CD4-positive, alpha-beta T cell treated with Interleukin-2 at 100 ng/mL for 4 hours (primary cell): ENCODE data around the gene BSCL2.
A peak's percentile ranks its signal among the peaks of the same experiment; 100 is the strongest.
"Not testable (repeated sequence)": the region's sequence is repeated elsewhere in the genome, so short reads cannot be mapped to it uniquely, and the experiment has no call there.

ENCODE experiments used
- DNase-seq: peaks from one replicate; pipeline ENCODE4 v3.0.0-alpha.2; 2020; ENCODE audit warnings: low spot score

BSCL2 gene

DNA sequence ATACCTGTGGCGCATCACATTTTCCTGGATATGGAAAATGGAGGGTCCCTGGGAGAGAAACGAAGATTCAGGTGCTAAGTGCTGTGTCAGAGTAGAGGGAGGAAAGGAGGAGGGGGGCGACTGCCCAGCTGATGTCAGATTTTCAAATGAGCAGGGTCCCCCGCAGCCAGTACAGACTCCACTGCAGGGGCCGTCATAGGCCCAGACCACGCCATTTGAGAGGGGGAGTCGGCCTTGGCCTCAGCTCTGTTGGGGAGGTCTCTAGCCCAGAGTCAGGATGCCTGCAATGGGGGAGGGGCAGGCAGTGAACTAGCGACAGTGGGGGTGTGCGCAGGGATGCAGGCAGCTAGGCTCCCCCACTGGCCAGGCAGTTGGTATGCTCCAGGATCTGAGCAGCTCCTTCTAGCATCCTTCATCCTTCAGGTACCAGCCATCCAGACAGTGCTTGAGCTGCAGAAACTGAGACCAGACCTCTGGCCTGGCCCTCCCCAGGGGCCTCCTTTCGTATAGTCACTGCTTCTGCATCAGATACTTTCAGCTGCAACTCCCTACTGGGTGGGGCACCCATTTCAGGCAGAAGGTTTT lies at the start of gene BSCL2, which contains the start of gene GNG3:
BSCL2 (minus strand) TSS at position 148 of the 585 bp plus-strand sequence. CDS start 229 bp downstream, outside the sequence.
GNG3 (plus strand) TSS at position 400 of the 585 bp plus-strand sequence. CDS start 620 bp downstream, outside the sequence.
- DNase-seq = no peak

DNA sequence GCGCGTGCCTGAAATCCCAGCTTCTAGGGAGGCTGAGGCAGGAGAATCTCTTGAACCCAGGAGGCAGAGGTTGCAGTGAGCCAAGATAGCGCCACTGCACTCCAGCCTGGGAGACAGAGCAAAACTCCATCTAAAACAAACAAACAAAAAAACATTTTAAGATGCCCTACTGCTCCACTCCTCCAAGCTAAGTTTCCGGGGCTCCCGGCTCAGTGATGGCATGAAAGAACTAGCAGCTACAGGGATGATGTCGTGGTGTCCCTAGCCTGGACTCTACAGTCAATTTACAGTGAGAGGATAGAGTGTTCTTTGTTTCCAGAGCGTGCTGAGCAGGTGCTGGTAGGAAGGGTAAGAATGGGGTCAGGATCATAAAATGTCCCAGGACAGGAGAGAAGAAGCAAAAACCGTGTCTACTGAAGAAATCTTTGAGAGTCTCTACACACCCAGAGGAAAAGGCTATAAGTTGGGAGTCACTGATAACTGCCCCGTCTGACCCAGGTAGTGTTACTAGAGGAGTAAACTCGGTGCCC lies 47.9 kb upstream of the BSCL2 start:
- no peak for DNase-seq

DNA sequence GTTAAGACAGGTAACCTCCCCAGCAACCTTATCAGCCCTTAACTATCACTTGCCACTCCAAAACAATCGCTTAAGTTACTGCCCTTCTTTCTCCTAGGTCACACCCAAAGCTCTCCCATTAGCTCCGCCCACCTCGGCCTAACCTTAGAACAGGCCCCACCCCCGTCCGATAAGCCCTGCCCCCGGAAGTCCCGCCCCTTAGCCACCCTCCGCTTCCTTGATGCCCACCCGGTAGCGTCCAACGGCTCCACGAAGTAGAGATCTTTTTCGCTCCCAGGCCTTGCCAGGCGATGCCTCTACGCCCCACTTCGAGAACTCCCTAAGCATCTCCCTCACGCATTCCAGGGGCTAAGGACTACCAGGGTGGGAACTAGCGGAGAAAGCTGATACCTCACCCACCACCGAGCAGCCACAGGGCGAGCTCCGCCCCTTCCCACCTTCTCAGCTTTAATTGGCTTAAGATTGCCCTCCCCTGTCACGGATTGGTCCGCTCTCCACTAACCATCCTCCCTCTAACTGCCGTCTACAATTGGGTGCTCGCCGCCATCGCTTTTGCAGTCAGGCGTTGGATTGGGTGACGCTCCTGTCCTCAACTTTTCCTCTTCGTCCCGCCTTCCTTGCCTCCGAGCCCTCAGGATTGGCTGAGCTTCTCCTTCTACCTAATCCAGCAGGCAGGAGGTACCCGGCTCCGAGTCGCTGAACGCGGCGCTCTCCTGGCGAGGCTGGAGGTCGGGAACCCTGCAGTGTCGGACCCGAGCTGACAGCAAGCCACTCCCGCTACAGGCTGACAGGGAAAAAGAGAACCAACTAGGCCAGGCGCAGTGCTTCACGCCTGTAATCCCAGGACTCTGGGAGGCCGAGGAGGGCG lies 46.7 kb upstream of the BSCL2 start, which contains the start of gene ZBTB3:
ZBTB3 (minus strand) TSS at position 425 of the 868 bp plus-strand sequence. CDS start 496 bp downstream, outside the sequence.
- DNase-seq = peak; percentile 99

DNA sequence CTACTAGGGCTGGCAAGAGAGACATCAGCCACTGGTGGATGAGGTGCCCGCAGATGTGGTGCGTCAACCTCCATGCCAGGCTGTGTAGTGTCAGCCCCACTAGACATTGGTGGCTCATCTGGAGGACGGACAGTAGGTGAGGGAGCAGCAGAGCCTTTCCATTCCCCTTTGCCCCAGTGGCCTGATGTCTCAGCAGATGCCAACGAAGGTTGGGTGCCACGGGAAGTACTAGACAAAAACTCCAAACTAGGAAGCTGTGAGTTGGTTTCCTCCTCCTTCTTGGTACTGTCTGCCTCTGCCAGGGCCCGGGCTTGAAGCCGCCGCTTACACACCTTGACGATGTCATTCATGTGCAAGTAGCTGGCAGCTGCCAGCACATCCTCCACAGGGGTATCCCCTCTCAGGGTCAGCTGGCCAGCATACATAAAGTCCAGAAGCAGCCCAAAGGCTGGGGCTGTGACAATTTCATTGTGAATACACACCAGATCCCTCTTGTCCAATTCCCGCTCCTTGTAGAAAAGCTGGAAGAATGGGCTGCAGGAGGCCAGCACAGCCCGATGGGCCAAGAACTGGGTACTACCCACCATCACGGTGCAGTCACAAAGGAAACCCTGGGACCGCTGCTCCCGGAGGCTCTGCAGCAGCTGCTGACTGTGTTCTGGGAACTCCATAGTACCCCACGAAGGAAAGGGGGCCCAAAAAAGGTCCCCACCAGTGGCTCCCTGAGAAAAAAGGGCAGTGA lies 45.9 kb upstream of the BSCL2 start:
- DNase-seq = no peak

DNA sequence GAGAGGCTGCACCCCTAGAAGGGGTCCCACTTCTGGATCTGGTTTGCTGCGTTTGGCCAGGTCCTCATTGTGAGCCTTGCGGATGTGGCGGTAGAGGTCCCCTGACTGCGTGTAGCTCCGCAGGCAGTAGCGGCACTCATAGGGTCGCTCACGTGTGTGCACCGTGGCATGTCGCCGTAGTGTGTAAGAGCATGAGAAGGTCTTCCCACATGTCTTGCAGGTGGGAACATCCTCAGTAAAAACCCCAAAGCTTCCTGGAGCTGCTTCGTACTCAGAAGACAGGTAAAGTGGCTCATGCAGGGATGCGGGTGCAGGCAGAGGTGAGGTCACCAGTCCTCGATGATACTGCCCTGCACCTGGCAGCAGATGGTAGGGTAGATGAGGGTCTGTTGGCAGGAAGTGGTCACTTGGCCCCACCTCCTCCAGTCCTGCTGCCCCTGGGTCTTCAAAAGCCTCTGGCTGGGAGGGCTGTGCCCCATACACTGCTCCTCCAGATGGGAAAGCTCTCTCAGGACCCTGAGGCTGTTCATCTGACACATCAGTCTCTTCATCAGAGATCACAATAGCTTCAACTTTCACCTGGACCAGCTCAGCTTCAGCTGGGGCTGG lies 45.1 kb upstream of the BSCL2 start:
- no peak for DNase-seq

DNA sequence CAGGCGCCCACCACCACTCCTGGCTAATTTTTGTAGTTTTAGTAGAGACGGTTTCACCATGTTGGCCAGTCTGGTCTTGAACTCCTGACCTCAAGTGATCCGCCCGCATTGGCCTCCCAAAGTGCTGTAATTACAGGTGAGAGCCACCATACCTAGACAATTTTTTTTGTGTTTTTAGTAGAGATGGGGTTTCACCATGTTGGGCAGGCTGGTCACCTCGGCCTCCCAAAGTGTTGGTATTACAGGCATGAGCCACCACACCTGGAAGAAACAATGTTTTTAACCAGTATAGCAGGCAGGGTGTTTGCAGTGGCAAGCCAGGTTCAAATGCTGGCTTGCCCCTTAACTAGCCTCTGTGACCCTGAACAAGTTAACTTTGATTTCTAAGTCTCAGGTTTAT lies 42.7 kb upstream of the BSCL2 start:
- DNase-seq = not testable (repeated sequence)

DNA sequence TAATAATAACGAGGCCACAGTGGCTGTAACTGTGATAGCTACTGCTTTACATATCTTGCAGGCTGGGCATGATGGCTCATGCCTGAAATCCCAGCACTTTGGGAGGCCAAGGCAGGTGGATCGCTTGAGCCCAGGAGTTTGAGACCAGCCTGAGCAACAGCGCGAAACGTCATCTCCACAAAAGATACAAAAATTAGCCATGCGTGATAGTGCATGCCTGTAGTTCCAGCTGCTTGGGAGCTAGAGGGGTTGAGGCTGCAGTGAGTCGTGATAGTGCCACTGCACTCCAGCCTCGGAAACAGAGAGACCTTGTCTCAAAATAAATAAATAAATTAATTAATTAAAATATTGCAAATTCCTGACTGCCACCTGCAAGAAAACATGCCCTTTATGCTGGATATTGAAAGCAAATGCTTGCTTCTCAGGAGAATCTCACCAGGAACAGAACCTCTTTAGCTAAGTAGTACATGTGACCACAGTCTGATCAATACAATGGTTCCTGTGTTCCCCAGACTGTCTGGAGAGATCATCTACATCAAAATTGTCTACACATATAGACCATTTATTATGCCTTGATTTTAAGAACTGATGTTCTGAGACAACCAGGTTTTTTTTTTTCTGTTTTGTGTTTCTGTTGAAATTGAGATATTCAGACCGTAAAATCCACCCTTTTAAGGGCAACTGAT lies 40.4 kb upstream of the BSCL2 start:
- DNase-seq = no peak

DNA sequence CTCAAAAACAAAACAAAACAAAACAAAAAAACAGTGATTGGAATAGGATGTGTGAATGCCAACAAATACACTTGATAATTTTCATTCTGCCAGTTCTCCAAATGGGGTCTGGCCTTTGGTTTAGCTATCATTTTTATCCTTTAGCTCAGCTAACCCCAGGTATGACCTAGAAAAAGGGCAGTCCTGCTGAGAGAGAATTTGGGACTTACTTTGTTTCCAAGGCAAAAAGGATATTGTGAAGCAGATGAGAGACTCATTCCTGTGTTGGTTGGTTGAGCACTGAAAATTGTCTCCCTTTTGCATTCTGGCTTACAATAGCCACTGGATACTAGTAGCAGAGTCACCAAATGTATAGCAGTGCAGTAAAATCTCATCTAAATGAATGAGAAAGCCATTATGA lies 30.0 kb upstream of the BSCL2 start:
- no peak for DNase-seq

DNA sequence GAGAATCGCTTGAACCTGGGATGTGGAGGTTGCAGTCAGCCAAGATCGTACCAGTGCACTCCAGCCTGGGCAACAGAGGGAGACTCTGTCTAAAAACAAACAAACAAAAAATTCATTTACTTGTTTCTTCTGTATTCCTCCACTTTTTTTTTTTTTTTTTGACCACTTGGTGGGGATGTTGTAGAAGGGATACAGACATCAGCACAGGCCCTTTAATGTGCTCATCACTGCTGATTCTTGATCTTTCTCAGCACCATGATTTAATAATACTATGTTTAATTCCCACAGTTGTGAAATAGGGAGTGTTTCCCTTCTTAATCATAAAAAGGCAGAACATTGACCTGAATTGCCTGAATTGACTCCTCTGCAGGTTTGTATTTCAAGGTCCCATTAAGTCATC lies 25.6 kb upstream of the BSCL2 start:
- no peak for DNase-seq

DNA sequence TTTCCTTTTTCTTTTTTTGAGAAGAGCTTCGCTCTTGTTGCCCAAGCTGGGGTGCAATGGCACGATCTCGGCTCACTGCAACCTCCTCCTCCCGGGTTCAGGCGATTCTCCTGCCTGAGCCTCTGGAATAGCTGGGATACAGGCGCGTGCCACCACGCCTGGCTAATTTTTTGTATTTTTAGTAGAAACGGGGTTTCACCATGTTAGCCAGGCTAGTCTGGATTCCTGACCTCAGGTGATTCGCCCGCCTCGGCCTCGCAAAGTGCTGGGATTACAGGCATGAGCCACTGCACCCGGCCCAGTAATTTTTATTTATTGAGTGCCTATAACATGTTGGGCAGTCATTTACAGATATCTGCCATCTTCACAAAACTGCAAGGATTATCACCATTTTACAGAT lies 22.9 kb upstream of the BSCL2 start:
- not testable (repeated sequence) for DNase-seq

DNA sequence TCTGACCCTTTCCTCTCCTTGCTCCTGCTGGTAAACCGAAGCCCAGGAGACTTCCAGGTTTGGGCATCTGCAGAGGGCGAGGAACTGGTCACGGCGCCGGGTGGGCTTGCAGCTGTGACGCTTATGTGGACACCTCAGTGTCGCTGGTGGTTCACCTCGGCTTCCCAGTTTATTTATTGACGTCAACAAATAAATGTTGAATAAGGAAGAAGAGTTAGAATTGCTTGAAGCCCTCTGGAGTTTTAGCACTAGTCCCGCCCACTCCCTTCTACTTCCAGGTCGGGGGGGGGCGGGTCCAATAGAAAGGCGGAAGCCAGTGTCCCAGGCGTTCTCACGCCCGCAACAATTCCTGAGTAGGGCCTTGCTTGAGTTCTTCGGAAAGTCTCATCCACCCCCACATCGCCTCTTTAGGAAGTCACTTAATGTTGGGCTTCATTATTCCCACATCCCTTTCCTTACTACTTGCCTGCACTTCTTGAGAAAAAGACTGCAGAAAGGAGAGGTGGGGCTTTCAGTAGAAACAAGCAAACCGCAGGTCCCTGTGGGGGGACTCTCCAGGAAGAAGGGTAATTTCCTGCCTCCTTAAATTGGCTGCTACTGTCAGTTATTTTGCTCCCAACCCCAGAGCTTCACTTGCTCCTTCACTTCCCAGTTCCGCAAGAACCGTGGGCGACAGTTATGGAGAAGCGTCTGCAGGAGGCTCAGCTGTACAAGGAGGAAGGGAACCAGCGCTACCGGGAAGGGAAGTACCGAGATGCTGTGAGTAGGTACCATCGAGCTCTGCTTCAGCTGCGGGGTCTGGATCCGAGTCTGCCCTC lies 21.2 kb upstream of the BSCL2 start, which contains the start of gene TTC9C:
TTC9C (plus strand) TSS at position 316 of the 818 bp plus-strand sequence; CDS start at position 679, 363 bp downstream.
- peak; percentile 78 for DNase-seq

DNA sequence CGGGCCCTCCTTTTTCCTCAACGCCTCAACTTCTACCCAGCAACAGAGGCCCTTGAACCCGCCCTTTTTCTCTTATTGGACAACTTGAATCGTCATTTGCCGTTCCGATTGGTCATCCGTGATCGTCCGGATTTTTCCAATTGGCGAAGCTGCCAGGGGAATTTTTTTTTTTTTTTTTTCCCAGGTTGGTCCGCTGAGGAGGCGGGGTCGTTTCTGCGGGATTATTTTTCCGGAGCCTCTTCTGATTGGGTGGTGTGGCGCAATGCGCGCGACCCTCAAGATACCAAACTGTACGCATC lies 20.6 kb upstream of the BSCL2 start:
- DNase-seq = peak; percentile 96

DNA sequence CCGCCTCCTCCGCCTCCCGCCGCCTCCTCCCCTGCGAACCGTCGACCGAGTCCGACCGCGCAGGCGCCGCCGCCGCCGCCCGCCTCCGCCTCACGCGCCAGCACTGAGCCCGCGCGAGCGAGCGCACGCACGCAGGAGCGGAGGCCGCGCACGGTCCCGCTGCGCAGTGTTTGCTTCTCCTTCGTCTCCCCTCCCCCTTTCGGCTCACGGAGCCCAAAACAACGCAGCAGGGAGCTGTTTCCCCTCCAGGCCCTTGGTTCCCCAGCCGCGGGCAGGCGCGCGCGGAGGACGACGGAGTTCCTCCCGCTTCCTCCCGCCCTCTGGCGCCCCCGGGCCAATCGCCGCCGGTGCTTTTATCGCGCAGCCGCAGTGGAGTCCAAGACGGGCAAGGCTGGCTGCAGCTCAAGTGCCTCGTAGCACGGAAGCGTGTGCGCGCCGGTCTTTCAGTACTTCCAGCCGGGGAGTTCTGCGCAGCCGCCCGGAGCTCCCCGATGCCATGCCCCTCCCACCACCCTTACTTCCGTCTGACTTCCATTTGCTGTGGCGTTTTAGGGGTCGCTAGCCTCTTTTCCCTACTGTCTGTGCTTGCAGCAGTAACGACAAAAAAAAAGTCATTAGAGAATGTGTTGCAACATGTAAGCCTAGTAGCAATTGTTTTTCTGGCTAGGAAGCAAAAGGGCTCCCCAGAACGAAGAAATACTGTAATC lies 20.1 kb upstream of the BSCL2 start, which contains the start of gene HNRNPUL2:
HNRNPUL2 (minus strand) TSS at position 293 of the 707 bp plus-strand sequence. CDS start 301 bp downstream, outside the sequence.
- peak; percentile 99 for DNase-seq

DNA sequence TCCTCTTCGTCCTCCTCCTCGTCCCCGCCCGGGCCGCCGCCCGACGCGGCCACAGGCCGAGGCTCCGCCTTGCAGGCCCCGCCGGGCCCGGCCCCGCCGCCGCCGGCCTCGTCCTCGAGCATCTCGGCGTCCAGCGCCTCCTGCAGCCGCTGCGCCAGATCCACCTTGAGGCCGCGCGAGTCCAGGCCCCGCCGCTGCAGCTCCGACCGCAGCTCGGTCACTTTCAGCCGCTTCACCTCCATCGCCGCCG lies 19.6 kb upstream of the BSCL2 start:
- DNase-seq = no peak

DNA sequence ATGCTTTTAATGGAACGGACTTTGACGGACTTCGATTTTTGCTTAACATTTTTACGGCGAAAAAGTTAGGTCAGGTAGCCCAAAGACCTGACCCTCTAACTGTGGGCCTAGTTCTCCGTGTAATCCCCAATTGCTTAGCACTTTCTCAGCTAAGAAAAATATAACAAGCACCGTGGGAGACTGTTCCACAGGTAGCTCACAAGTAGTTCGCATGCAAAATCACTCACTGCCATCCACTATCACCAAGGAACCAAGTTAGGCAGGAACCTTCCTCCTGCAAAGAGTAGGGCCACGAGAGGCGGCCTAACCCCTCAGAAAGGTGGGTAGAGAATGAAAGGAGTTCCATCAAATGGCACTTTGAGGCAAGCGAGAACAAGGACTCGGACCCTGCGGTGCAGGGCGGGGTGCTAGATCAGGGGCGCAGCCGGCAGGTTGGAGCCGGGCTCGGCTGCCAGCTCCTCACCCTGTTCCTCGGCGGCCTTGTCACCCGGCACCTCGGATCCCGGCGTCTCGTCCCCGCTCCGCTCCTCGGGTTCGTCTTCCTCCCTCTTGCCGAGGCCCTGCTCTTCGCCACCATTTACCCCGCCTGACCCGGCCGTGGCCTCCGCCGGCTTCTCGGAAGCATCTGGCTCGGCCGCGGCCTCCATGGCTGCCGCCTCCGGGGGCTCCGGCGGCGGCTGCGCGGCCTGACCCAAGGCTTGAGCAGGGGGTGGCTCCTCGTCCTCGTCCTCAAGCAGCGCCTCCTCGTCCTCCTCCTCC lies 19.1 kb upstream of the BSCL2 start:
- no peak for DNase-seq

DNA sequence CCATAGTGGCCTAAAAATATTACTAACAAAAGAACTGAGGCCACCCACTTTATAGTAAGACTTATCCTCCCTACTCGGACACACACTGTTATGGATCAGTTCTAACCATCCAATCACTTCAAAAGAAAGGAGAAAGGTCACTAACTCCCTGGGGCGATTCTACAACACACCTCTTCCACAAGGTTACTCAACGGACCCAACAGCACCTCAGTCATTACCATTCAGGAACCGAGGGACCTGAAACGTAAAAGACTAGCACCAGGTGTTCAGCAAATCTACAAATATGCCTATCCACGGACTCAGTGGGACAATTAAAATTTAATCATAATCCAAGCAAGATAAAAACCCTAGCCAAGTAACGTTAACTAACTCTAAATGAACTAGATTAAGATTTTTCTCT lies 18.4 kb upstream of the BSCL2 start:
- DNase-seq = no peak

DNA sequence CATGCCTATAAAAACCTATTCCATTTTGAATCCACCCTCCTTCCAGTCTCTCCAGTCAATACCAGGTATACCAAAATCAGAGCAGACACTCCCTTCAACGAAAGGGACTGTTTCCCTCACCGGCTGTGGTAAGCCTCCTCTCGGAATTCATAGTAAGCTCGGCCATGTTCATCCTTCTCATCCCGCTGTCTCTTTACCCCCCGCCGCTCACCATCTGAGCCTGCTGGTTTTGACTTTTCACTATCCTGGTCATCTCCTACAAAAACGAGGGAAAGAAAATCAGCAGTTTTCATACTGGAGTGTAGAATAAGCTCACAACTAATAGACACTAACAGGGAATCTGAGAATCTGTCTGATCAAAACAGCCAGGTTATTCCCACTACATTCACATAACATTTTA lies 16.9 kb upstream of the BSCL2 start:
- no peak for DNase-seq

DNA sequence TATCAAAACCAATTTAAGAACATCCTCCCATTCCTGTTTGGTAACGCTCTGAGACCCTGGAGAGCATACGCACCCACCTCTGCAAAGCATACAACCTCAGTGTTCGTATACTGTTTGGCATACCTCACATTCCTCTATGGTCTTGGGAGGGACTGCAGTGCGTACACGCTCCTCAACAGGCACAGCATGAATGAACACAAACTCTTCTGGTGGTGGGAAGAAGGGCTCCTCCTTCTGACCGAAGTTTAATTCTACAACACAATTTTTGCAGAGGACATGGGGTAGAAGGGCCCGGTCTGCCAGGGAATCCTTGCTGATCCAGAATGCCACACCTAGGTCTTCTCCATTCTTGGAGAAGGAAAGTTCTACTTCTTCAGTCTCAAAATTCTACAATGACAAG lies 14.8 kb upstream of the BSCL2 start:
- DNase-seq = no peak

DNA sequence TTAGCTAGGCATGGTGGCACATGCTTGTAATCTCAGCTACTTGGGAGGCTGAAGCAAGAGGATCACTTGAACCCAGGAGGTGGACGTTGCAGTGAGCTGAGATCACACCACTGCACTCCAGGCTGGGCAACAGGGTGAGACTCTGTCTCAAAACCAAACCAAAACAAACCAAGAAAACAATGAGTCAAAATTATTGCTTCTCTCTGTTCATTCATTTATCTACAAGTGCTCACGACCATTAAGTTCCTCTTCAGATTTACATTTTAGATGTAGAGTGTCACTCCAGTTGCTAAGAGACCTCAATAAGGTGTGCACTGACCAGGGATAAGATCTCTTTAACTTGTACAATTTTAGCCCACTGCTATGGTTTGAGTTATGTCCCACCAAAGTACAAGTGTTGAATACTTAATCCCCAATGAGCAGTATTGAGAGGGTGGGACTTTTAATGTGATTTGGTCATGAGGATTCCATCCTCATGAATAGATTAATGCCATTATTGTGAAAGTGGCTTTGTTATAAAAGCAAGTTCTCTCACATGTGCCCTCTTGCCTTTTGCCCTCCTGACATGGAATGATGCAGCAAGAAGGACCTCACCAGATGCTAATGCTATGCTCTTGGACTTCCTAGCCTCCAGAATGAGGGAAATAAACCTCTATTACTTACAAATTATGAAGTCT lies 12.2 kb upstream of the BSCL2 start:
- DNase-seq = no peak
